WTC11 (cell line): ENCODE measurements around the gene FAM53B. TPM values are rescaled to one million over a fixed set of nuclear protein-coding genes. Genes with fewer than 3 reads are reported as not detected.

ENCODE experiments used
- ATAC-seq: fragments of 200-7000 bp; cut with Tn5 transposase; 2 replicates; pipeline ENCODE4 v1.10.0; 2021; ENCODE audit warnings: mild to moderate bottlenecking, moderate library complexity
- CTCF ChIA-PET: fragments of 300-600 bp; sonication (Branson Sonifier 250); formaldehyde crosslinking; loops from one replicate; lab custom pipeline; 2021; ENCODE audit warnings: antibody characterized with exemption; lab: Charles Lee
- POLR2A ChIA-PET: fragments of 350-600 bp; sonication (Branson Sonifier 250); formaldehyde crosslinking; loops from one replicate; lab custom pipeline; 2021; ENCODE audit warnings: antibody characterized with exemption; lab: Charles Lee
- DNase-seq: peaks from one replicate; pipeline ENCODE4 v3.0.0; 2021; ENCODE audit warnings: low spot score
- H3K27ac Mint-ChIP-seq: 2 replicates; pipeline ENCODE4 v1.8.0; 2021; ENCODE audit warnings: mixed read lengths
- H3K27me3 Mint-ChIP-seq: 2 replicates; pipeline ENCODE4 v1.8.0; 2021; ENCODE audit warnings: low read depth, mild to moderate bottlenecking, moderate library complexity, mixed read lengths
- H3K36me3 Mint-ChIP-seq: 2 replicates; pipeline ENCODE4 v1.8.0; 2021; ENCODE audit warnings: mixed read lengths
- H3K4me1 Mint-ChIP-seq: 2 replicates; pipeline ENCODE4 v1.8.0; 2022; ENCODE audit warnings: mixed read lengths
- H3K4me3 Mint-ChIP-seq: 2 replicates; pipeline ENCODE4 v1.8.0; 2021; ENCODE audit warnings: mild to moderate bottlenecking, moderate library complexity, mixed read lengths
- H3K9me3 Mint-ChIP-seq: 2 replicates; pipeline ENCODE4 v1.8.0; 2021; ENCODE audit warnings: mixed read lengths
- ATF2 ChIP-seq: sonication (generic); formaldehyde crosslinking; IDR thresholded peaks from 2 replicates; pipeline ENCODE4 v1.8.1; 2022; ENCODE audit warnings: low read depth, missing genetic modification reagents, borderline replicate concordance
- ESRRA ChIP-seq: sonication (generic); formaldehyde crosslinking; IDR thresholded peaks from 2 replicates; pipeline ENCODE4 v1.8.1; 2022; ENCODE audit warnings: mild to moderate bottlenecking, missing genetic modification reagents, borderline replicate concordance
- MLX ChIP-seq: sonication (generic); formaldehyde crosslinking; IDR thresholded peaks from 2 replicates; pipeline ENCODE4 v1.8.1; 2023; ENCODE audit warnings: mild to moderate bottlenecking, missing genetic modification reagents, moderate library complexity
- MYBL2 ChIP-seq: sonication (generic); formaldehyde crosslinking; IDR thresholded peaks from 2 replicates; pipeline ENCODE4 v1.8.1; 2023; ENCODE audit warnings: mild to moderate bottlenecking, moderate library complexity, missing genetic modification reagents
- NR1H2 ChIP-seq: sonication (generic); formaldehyde crosslinking; IDR thresholded peaks from 2 replicates; pipeline ENCODE4 v1.9.0; 2021; ENCODE audit warnings: mild to moderate bottlenecking, moderate library complexity, missing genetic modification reagents
- NR2C2 ChIP-seq: sonication (generic); formaldehyde crosslinking; IDR thresholded peaks from 2 replicates; pipeline ENCODE4 v1.8.0; 2022; ENCODE audit warnings: mild to moderate bottlenecking, missing genetic modification reagents
- PRRX2 ChIP-seq: fragments of 250-450 bp; sonication (Bioruptor Pico); IDR thresholded peaks from 2 replicates; pipeline ENCODE4 v1.8.0; 2021; ENCODE audit warnings: mild to moderate bottlenecking
- SMAD3 ChIP-seq: sonication (generic); formaldehyde crosslinking; IDR thresholded peaks from 2 replicates; pipeline ENCODE4 v1.8.0; 2022; ENCODE audit warnings: missing genetic modification reagents, mild to moderate bottlenecking, borderline replicate concordance
- USF2 ChIP-seq: sonication (generic); formaldehyde crosslinking; IDR thresholded peaks from 2 replicates; pipeline ENCODE4 v1.8.1; 2023; ENCODE audit warnings: mild to moderate bottlenecking, missing genetic modification reagents, moderate library complexity
- ZMAT4 ChIP-seq: fragments of 250-450 bp; sonication (Bioruptor Pico); IDR thresholded peaks from 2 replicates; pipeline ENCODE4 v1.9.0; 2021; ENCODE audit warnings: mild to moderate bottlenecking
- ZNF281 ChIP-seq: sonication (generic); formaldehyde crosslinking; IDR thresholded peaks from 2 replicates; pipeline ENCODE4 v1.8.0; 2023; ENCODE audit warnings: mild to moderate bottlenecking, missing genetic modification reagents
- ZNF423 ChIP-seq: fragments of 250-450 bp; sonication (Bioruptor Pico); IDR thresholded peaks from 2 replicates; pipeline ENCODE4 v2.1.2; 2022; ENCODE audit warnings: mild to moderate bottlenecking, moderate library complexity
- ZNF425 ChIP-seq: fragments of 250-450 bp; sonication (Bioruptor Pico); conservative IDR thresholded peaks from 2 replicates; pipeline ENCODE4 v1.9.0; 2021; ENCODE audit warnings: mild to moderate bottlenecking
- total RNA-seq: library from RNA; stranded (reverse); gene quantifications from 3 replicates; pipeline ENCODE4 v1.2.3, GENCODE V29; 2021

FAM53B gene
- total RNA-seq, 1 experiment from 2014 or later: 21.3 TPM

- TF ChIP-seq ZNF423 (CRISPR knock-in tag): 0 out of 2 replicates have a peak, but pooled peaks have one; percentile 16
- no peak for TF ChIP-seq MYBL2 (CRISPR knock-in tag)
- TF ChIP-seq, all 79 proteins: peak for 1
- Mint-ChIP-seq H3K27me3 (no peaks in the 10 kb centered on the region), H3K27ac (peak overlapping the region; percentile 53; the same call in 1 of the 2 replicates), H3K36me3 (peaks cover 3% of the 10 kb centered on the region; the same call in 1 of the 2 replicates), H3K4me1 (peaks cover 32% of the 10 kb centered on the region), H3K4me3 (no peak overlapping the region), H3K9me3 (no peaks in the 10 kb centered on the region)
- ATAC-seq (no peak), DNase-seq (no peak)
- POLR2A ChIA-PET: no interaction called here
- CTCF ChIA-PET: interaction anchor here (1.1 to 1.5 kb wide), 4 partner anchors 10 to 86 kb away, joined by 3 to 6 read pairs (median 4); no protein-coding TSS in a partner anchor
Observed at GRCh38 chr10:124655191-124656112, 88.7 kb downstream of the FAM53B start.

- ATAC-seq (no peak), DNase-seq (no peak)
- peaks cover 39% of the 10 kb centered on the region for H3K4me1 Mint-ChIP-seq
- H3K36me3 Mint-ChIP-seq: peaks cover 3% of the 10 kb centered on the region; the same call in 1 of the 2 replicates
- H3K9me3 Mint-ChIP-seq: no peaks in the 10 kb centered on the region
- POLR2A ChIA-PET: no interaction called here
- CTCF ChIA-PET: interaction anchor here (1.0 to 1.5 kb wide), 5 partner anchors 10 to 86 kb away, joined by 3 to 6 read pairs (median 3); no protein-coding TSS in a partner anchor
- no peak overlapping the region for H3K27ac Mint-ChIP-seq
- no peak for TF ChIP-seq NR2C2 (CRISPR knock-in tag)
- no peak overlapping the region for H3K4me3 Mint-ChIP-seq
- no peaks in the 10 kb centered on the region for H3K27me3 Mint-ChIP-seq
Observed at GRCh38 chr10:124654686-124655085, 89.5 kb downstream of the FAM53B start.

GRCh38 chr10:124653811-124654651 lies 90.1 kb downstream of the FAM53B start:
- Mint-ChIP-seq H3K27me3 (no peaks in the 10 kb centered on the region), H3K9me3 (no peaks in the 10 kb centered on the region), H3K4me1 (peaks cover 42% of the 10 kb centered on the region), H3K4me3 (no peak overlapping the region), H3K36me3 (peaks cover 3% of the 10 kb centered on the region; the same call in 1 of the 2 replicates), H3K27ac (no peak overlapping the region)
- no peak for DNase-seq
- ChIA-PET POLR2A (no interaction called here), CTCF (interaction anchor here (0.8 to 1.6 kb wide), 6 partner anchors 9 to 192 kb away, joined by 3 to 8 read pairs (median 4); partner anchors contain the start of gene LHPP)
- TF ChIP-seq ATF2 (CRISPR knock-in tag) (no peak), PRRX2 (no peak), ZNF281 (CRISPR knock-in tag) (no peak)
- ATAC-seq: no peak

- DNase-seq: no peak
- Mint-ChIP-seq H3K4me3 (no peak overlapping the region), H3K36me3 (peaks cover 3% of the 10 kb centered on the region; the same call in 1 of the 2 replicates), H3K4me1 (peaks cover 47% of the 10 kb centered on the region), H3K9me3 (no peaks in the 10 kb centered on the region), H3K27ac (no peak overlapping the region), H3K27me3 (no peaks in the 10 kb centered on the region)
- POLR2A ChIA-PET: no interaction called here
- CTCF ChIA-PET: interaction anchor here (0.8 to 1.6 kb wide), 4 partner anchors 18 to 192 kb away, joined by 3 to 8 read pairs (median 4); partner anchors contain the start of gene LHPP
- ATAC-seq: no peak
- TF ChIP-seq ESRRA (CRISPR knock-in tag) (no peak), USF2 (no peak), NR1H2 (CRISPR knock-in tag) (no peak), ATF2 (CRISPR knock-in tag) (no peak), ZNF425 (CRISPR knock-in tag) (no peak), ZMAT4 (CRISPR knock-in tag) (no peak), MLX (no peak), SMAD3 (CRISPR knock-in tag) (no peak)
Observed at GRCh38 chr10:124653311-124653710, 90.9 kb downstream of the FAM53B start.
